Coronary artery (tissue), 2 donors: ENCODE measurements around the gene MICAL1.

Experiments
- DNase-seq: peaks from one replicate; pipeline ENCODE4 v3.0.0-alpha.2; 2017; ENCODE audit warnings: low spot score
- H3K27ac ChIP-seq, 2 donors: fragments of 200-600 bp; sonication (generic); one replicate each; pipeline ENCODE4 v1.5.1; 2016 to 2019
- H3K4me3 ChIP-seq: fragments of 200-600 bp; sonication (generic); 2 replicates; pipeline ENCODE4 v1.5.1; 2016; ENCODE audit warnings: mild to moderate bottlenecking, moderate library complexity
- TF ChIP-seq, protein P1 (sequence below): fragments of 200-600 bp; sonication (generic); IDR thresholded peaks from one replicate; pipeline ENCODE4 v1.5.1; 2019; ENCODE audit warnings: antibody characterized with exemption

The MICAL1 gene, protein sequence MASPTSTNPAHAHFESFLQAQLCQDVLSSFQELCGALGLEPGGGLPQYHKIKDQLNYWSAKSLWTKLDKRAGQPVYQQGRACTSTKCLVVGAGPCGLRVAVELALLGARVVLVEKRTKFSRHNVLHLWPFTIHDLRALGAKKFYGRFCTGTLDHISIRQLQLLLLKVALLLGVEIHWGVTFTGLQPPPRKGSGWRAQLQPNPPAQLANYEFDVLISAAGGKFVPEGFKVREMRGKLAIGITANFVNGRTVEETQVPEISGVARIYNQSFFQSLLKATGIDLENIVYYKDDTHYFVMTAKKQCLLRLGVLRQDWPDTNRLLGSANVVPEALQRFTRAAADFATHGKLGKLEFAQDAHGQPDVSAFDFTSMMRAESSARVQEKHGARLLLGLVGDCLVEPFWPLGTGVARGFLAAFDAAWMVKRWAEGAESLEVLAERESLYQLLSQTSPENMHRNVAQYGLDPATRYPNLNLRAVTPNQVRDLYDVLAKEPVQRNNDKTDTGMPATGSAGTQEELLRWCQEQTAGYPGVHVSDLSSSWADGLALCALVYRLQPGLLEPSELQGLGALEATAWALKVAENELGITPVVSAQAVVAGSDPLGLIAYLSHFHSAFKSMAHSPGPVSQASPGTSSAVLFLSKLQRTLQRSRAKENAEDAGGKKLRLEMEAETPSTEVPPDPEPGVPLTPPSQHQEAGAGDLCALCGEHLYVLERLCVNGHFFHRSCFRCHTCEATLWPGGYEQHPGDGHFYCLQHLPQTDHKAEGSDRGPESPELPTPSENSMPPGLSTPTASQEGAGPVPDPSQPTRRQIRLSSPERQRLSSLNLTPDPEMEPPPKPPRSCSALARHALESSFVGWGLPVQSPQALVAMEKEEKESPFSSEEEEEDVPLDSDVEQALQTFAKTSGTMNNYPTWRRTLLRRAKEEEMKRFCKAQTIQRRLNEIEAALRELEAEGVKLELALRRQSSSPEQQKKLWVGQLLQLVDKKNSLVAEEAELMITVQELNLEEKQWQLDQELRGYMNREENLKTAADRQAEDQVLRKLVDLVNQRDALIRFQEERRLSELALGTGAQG

DNA sequence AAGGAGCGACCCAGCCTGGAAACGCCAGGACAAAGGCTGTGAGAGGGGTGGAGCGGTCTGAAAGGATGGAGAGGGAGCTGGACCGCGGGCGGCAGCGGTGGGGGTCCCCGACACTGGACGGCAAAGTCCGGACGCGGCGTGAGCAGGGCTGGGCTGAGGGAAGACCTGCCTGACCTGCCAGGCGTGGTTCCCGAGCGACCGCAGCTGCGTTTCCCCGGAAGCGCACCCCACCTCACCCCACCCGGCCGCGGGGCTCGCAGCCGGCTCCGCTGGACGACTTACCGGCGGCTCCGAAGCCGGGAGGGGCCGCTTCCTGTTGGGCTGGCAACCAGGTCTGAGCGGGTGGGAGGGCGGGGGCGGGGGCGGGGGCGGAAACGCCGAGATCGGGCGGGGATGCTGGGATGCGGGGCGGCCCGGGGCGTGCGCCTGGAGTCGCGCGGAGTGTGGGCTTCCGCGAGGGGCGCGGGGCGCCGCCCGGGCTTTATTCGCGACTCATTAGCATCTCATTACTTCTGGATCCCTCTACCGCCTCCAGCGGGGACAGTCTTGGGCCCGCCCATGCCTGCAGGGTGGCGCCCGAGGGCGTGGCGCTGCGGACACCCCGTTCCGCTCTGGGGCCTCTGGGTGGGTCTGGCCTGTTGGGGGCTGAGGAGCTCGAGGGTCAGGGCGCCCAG lies at the start of gene MICAL1:
TSS of gene MICAL1 (minus strand) at position 336 of the 674 bp plus-strand sequence. CDS start 1,576 bp downstream, outside the sequence.
- Histone ChIP-seq H3K4me3 (peak within 1 kb of the TSS; percentile 92), H3K27ac (peak within 1 kb of the TSS; percentile 86 to 94)
- TF ChIP-seq, protein P1, sequence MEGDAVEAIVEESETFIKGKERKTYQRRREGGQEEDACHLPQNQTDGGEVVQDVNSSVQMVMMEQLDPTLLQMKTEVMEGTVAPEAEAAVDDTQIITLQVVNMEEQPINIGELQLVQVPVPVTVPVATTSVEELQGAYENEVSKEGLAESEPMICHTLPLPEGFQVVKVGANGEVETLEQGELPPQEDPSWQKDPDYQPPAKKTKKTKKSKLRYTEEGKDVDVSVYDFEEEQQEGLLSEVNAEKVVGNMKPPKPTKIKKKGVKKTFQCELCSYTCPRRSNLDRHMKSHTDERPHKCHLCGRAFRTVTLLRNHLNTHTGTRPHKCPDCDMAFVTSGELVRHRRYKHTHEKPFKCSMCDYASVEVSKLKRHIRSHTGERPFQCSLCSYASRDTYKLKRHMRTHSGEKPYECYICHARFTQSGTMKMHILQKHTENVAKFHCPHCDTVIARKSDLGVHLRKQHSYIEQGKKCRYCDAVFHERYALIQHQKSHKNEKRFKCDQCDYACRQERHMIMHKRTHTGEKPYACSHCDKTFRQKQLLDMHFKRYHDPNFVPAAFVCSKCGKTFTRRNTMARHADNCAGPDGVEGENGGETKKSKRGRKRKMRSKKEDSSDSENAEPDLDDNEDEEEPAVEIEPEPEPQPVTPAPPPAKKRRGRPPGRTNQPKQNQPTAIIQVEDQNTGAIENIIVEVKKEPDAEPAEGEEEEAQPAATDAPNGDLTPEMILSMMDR, result no peak
- peak; percentile 87 for DNase-seq

DNA sequence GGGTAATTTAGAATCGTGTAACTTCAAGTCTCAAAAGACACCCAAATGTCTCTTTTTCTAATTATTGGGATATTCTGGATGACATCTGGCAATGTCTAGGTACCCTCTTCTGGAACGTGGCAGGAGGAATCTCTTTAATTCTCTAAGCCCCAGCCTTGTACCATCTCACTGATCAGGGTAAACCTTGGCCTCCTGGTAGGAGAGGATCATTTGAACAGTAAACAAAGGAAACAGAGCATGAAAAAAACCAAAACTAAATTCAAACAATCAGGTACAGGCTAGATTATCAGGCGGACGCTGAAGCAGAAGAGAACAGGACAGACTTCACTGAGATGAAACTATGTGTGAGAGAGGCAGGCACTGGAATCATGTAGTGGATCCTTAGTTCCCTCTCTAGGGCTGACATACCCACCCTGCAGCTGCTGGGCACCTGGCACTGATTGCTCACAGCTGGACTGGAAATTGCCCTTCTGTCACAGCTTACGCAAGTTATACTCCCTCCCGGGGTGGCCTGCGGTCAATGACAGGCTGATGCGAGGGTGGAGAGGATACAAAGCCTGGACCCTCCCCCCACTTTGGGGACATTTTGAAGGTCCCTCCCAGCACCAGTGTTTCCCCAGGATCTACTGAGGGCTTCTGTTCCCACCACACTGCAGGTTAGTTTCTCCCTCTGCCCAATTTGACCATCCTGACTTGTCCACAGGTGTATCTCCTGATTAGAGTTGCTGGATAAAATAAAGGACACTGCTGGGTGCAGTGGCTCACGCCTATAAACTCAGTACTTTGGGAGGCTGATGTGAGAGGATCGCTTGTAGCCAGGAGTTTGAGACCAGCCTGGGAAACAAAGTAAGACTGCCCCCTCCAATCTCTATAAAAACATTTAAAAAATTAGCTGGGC lies 48.0 kb upstream of the MICAL1 start:
- DNase-seq, result no peak
- H3K27ac ChIP-seq, result no peak overlapping the region
- no peak overlapping the region for H3K4me3 ChIP-seq
- TF ChIP-seq, protein P1, result no peak

DNA sequence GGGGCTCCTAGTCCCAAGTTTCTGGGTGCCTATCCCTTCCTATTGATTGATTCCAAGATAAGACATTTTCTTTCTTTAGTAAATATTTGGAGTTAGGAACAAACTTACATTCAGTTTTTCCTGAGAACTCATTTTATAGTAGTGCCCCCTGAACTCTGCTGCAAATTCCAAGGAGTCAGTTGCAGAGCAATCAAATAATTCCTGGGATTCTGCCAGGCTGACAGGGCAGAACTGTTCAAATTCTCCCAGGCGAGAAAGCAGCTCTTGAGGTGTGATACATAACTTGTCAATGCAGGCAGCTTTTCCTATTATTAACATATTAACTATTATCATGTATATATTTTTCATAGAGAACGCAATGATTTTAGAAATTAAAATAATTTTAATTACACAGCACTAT lies 43.4 kb upstream of the MICAL1 start:
- TF ChIP-seq, protein P1, result no peak
- H3K4me3 ChIP-seq, result no peak overlapping the region
- no peak for DNase-seq

DNA sequence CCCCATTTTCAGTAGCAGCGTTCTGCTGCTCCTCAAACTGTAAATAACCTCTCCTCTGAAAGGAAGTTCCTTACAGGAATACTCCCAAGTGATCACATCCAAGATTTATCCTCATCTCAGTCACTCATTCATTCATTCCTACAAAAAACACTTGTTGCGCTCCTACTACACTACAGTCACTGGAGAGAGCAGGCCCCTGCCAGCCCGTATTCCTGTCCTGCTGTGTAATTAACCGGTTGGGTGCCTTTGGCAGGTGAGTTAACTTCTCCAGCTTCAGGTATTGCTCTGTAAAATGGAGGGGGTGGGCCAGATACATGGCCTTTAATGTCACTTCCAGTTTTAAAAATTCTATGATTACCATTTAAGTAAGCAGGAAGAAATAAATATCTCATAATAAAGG lies 42.5 kb upstream of the MICAL1 start:
- H3K27ac ChIP-seq, result no peak overlapping the region
- TF ChIP-seq, protein P1, result no peak
- H3K4me3 ChIP-seq, result no peak overlapping the region
- no peak for DNase-seq

More for the DNA sequence above, 43.4 kb upstream of the MICAL1 start:
- no peak overlapping the region for H3K27ac ChIP-seq

DNA sequence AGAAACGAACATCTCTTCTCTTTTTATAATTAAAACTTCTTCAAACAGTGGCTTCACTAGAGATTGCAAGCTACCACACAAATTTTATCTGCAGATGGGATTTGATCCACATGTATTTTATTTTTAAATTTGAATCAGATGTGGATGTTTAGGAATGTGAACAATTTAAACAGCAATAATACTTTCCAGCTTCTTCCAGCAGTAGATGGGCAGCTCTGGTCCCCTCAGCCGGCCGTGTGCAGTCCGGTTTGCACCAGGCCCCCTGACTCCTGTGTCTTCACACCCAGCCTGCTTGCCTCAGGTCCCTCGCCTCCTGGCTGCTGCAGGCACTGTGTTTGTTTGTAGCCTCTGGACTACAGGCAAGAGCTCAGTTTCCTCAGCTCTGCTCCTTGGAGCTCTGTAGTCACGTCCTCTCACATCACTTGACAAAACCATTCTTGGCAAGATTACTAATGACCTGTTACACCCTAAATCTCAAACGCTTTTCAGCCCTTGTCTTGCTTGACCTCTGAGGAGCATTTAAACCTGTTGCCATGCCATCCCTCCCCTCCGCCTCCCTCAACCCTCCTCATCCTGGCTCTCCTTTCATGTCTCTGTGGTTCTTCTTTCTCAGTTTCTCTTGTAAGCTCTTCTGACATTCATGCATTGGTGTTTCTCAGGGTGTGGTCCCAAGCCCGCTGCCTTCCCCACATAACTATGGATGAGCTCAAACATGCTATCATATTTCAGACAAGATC lies 40.6 kb upstream of the MICAL1 start:
- no peak for DNase-seq
- H3K27ac ChIP-seq, result no peak overlapping the region
- no peak overlapping the region for H3K4me3 ChIP-seq
- TF ChIP-seq, protein P1, result no peak
